ENCODE data around the gene KAT7. TPM values are rescaled to one million over a fixed set of nuclear protein-coding genes. Genes with fewer than 3 reads are reported as not detected.

The KAT7 gene
- total RNA-seq, 4 donors from 2014 or later, result 39.3 to 71.0 (median 51.7) TPM

- WGBS, 2 donors, result 75 to 86% methylated on average over 3 of the region's 3 CpGs
- no peak overlapping the region for H3K4me3 ChIP-seq (ENCODE audit: low read depth, poor library complexity, severe bottlenecking)
- DNase-seq (ENCODE audit: low spot score in 2 of 2), result no peak
- intact Hi-C loops (cut with DNase I; ENCODE audit: low total_unique reads), result no loop called here
- no peak for TF ChIP-seq POLR2A (IDR thresholded peaks at IDR 0.05)
- no peak for TF ChIP-seq CTCF (IDR thresholded peaks at IDR 0.05)
Observed at GRCh38 chr17:49842371-49842770, 53.9 kb downstream of the KAT7 start.

GRCh38 chr17:49842846-49843245, 54.4 kb downstream of the KAT7 start:
- H3K4me3 ChIP-seq (ENCODE audit: low read depth, poor library complexity, severe bottlenecking), result no peak overlapping the region
- WGBS, 2 donors, result 58 to 62% methylated on average over 6 of the region's 6 CpGs
- intact Hi-C loops (cut with DNase I; ENCODE audit: low total_unique reads), result no loop called here
- TF ChIP-seq POLR2A (IDR thresholded peaks at IDR 0.05), result no peak
- DNase-seq (ENCODE audit: low spot score in 2 of 2), result no peak

- DNase-seq (ENCODE audit: low spot score in 2 of 2), result no peak
- 86 to 91% methylated on average over 6 of the region's 6 CpGs for WGBS, 2 donors
- TF ChIP-seq CTCF (IDR thresholded peaks at IDR 0.05), result no peak
- H3K4me3 ChIP-seq (ENCODE audit: low read depth, poor library complexity, severe bottlenecking), result no peak overlapping the region
- intact Hi-C loops (cut with DNase I; ENCODE audit: low total_unique reads), result no loop called here
Observed at GRCh38 chr17:49843774-49844350, 55.4 kb downstream of the KAT7 start.

GRCh38 chr17:49845321-49845720, 56.8 kb downstream of the KAT7 start:
- TF ChIP-seq POLR2A (IDR thresholded peaks at IDR 0.05) (no peak), CTCF (IDR thresholded peaks at IDR 0.05) (no peak)
- intact Hi-C loops (cut with DNase I; ENCODE audit: low total_unique reads), result no loop called here
- 31 to 40% methylated on average over 3 of the region's 3 CpGs for WGBS, 2 donors
- DNase-seq (ENCODE audit: low spot score in 2 of 2), result no peak
- no peak overlapping the region for H3K4me3 ChIP-seq (ENCODE audit: low read depth, poor library complexity, severe bottlenecking)

GRCh38 chr17:49846938-49847712, 58.6 kb downstream of the KAT7 start:
- intact Hi-C loops (cut with DNase I; ENCODE audit: low total_unique reads), result no loop called here
- WGBS, 2 donors, result 70 to 83% methylated on average over 9 of the region's 9 CpGs

More at GRCh38 chr17:49846938-49847712, 58.6 kb downstream of the KAT7 start:
- no peak for DNase-seq (ENCODE audit: low spot score in 2 of 2)
- TF ChIP-seq CTCF (IDR thresholded peaks at IDR 0.05) (no peak), POLR2A (IDR thresholded peaks at IDR 0.05) (no peak)
- no peak overlapping the region for H3K4me3 ChIP-seq (ENCODE audit: low read depth, poor library complexity, severe bottlenecking)

Data from lower leg skin (tissue), 4 donors.